Hematopoietic multipotent progenitor cell (in vitro differentiated cells): ENCODE data around the gene MAP1B. TPM values are rescaled to one million over a fixed set of nuclear protein-coding genes. Genes with fewer than 3 reads are reported as not detected.
"Not testable (repeated sequence)": the region's sequence is repeated elsewhere in the genome, so short reads cannot be mapped to it uniquely, and the experiment has no call there.

Source experiments
- DNase-seq, 3 donors: peaks; one replicate each; pipeline ENCODE4 v3.0.0-alpha.2; 2011 to 2015; ENCODE audit warnings: low read depth in 2 of 3, low spot score in 2 of 3
- total RNA-seq: library from RNA; depleted of rRNA; stranded (reverse); fragments of >200 nt; gene quantifications from one replicate; pipeline ENCODE4 v1.2.3, GENCODE V29; 2012

MAP1B gene
- total RNA-seq, 1 donor = 0.54 TPM

- DNase-seq = no peak
Observed at GRCh38 chr5:72157625-72157962, 50.3 kb downstream of the MAP1B start.

- DNase-seq = no peak
Observed at GRCh38 chr5:72159501-72159911, 52.2 kb downstream of the MAP1B start.

DNA sequence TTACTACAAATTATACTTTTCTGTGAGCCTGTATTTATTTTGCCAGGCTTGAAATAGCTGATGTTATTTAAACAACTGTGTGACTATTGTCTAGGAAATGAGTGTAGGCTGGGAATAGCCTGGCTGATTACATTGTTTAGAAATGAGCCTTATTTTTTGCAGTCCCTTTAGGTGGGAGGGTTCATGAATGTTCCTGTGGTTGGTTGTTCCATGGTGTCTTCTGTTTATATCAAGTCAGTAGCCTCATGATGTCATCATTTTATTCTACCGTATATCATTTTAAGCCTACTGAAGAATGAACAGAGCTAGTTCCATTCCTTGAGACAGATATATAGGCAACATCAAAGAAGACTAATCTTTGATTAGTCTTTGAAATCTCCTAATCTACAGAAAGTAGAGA is 53.1 kb downstream of the MAP1B start:
- no peak for DNase-seq

- no peak for DNase-seq
Observed at GRCh38 chr5:72160959-72161358, 53.7 kb downstream of the MAP1B start.

- DNase-seq = no peak
Observed at GRCh38 chr5:72161951-72162350, 54.7 kb downstream of the MAP1B start.

GRCh38 chr5:72163349-72163983 is 56.2 kb downstream of the MAP1B start:
- no peak for DNase-seq

- peak in 1 of 3 donors; percentile 4 for DNase-seq
Observed at GRCh38 chr5:72166070-72166979, 59.0 kb downstream of the MAP1B start.

DNA sequence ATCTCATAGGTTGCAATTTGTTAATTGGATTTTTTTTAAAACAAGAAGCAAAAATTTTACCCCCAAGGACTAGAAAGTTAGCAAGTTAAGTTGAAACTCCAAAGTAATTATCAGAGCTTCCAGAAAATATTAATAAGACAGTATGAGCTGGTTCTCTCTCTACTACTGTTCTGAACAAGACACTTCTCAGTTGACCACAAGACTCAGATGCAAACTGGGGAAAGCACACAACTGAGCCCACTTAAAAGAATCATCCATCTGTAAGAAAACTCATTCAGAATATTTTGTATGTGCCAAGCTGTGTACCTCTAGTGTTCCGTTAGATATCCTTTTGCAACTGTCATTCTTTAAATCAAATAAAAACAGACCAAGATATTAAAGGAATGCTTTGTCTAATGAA is 60.0 kb downstream of the MAP1B start:
- no peak for DNase-seq

DNA sequence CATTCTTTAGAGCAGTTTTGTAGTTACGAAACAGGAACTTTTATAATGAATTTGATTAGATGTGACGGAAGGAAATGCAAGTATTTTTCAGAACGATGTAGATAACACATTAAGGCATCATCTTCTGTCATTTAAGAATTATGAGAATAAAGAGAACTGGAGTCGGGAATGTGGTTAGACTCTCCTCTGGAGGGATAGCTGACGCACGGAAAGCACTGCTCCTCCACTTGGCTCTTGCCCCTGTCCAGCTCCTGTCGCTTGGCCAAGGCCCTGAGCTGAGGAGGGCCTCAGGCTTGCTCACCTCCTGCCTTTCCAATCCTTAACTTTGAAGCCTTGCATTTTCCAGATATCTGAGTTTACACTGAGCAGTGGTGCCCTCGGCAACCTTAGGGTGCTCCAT is 60.5 kb downstream of the MAP1B start:
- DNase-seq = no peak

DNA sequence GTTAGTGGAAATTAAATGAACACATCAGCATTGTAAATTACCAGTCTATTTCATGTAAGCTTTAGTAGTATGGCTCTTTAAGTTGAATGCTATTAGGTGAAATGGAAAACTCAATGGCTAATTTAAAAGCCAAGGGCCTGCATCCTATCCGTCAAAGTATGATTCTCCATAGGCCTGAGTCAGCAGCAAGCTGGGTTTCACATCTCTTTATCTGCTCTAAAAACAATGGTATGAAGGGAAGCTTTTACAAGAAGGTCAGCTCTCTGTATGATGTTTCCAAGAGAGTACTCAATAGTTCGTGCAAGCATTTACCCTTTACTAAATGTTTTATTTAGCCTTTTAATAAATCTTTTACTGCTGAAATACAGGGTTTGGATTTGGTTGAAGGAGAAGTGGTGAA is 62.8 kb downstream of the MAP1B start:
- DNase-seq = no peak

DNA sequence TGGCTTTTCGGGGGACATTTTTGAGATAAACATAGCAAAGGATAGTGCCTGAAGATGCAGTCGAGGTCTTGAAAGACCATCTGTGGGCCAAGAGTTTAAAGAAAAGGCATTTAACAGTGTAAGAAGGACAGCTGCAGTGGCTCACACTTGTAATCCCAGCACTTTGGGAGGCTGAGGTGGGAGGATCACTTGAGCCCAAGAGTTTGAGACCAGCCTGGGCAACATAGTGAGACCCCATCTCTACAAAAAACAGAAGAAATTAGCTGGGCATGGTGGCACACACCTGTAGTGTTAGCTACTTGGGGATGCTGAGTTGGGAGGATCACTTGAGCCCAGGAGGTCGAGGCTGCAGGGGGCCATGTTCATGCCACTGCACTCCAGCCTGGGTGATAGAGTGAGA is 63.9 kb downstream of the MAP1B start:
- not testable (repeated sequence) for DNase-seq

- DNase-seq = no peak
Observed at GRCh38 chr5:72171667-72172066, 64.4 kb downstream of the MAP1B start.

- no peak for DNase-seq
Observed at GRCh38 chr5:72172786-72173185, 65.5 kb downstream of the MAP1B start.

GRCh38 chr5:72177538-72177937 is 70.3 kb downstream of the MAP1B start:
- no peak for DNase-seq

GRCh38 chr5:72179028-72179815 is 71.9 kb downstream of the MAP1B start:
- DNase-seq = no peak

- DNase-seq = no peak
Observed at GRCh38 chr5:72179816-72180440, 72.7 kb downstream of the MAP1B start.

- DNase-seq = no peak
Observed at GRCh38 chr5:72180925-72181324, 73.7 kb downstream of the MAP1B start.

DNA sequence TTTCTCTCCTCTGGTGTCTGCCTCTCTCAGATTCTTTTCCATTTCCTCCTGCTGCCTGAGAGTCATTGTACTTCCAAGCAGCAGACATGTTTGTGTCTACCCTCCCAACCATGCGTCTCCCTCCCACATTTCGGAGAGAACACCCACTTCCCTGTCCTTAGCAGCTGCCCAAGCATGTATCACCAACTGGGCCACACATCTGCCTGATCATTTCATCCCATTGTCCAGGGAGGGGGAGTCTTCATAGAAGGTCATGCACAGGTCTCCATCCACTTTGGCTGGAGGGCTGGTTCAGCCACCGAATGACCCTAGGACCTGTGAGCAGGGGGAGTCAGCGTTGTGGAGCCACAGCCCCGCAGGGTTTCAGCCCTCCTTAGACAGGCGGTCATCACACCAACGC is 75.4 kb downstream of the MAP1B start:
- no peak for DNase-seq

- no peak for DNase-seq
Observed at GRCh38 chr5:72183101-72183520, 75.8 kb downstream of the MAP1B start.

GRCh38 chr5:72184408-72184807 is 77.1 kb downstream of the MAP1B start:
- no peak for DNase-seq
